ENCODE data around the gene PGC.

The PGC gene

GRCh38 chr6:41784581-41785171 lies 37.5 kb upstream of the PGC start:
- Histone ChIP-seq H3K27me3 (ENCODE audit: insufficient read depth, low read length) (peaks cover 52% of the 10 kb centered on the region), H3K36me3 (ENCODE audit: insufficient read depth, low read depth, low read length) (peaks cover 9% of the 10 kb centered on the region), H3K4me3 (ENCODE audit: low read length) (no peak overlapping the region), H3K9me3 (ENCODE audit: insufficient read depth, low read depth, low read length) (no peaks in the 10 kb centered on the region), H3K4me1 (ENCODE audit: insufficient read depth, low read length) (peaks cover 9% of the 10 kb centered on the region; the same call in 1 of the 2 replicates), H3K9ac (ENCODE audit: low read depth, low read length) (no peak overlapping the region), H3K27ac (ENCODE audit: low read length) (no peak overlapping the region)

GRCh38 chr6:41783106-41783780 lies 36.0 kb upstream of the PGC start:
- H3K27ac ChIP-seq (ENCODE audit: low read length) = no peak overlapping the region
- H3K4me3 ChIP-seq (ENCODE audit: low read length) = no peak overlapping the region
- H3K9ac ChIP-seq (ENCODE audit: low read depth, low read length) = no peak overlapping the region
- peaks cover 52% of the 10 kb centered on the region for H3K27me3 ChIP-seq (ENCODE audit: insufficient read depth, low read length)
- H3K4me1 ChIP-seq (ENCODE audit: insufficient read depth, low read length) = peaks cover 14% of the 10 kb centered on the region; the same call in 1 of the 2 replicates
- no peaks in the 10 kb centered on the region for H3K9me3 ChIP-seq (ENCODE audit: insufficient read depth, low read depth, low read length)
- no peaks in the 10 kb centered on the region for H3K36me3 ChIP-seq (ENCODE audit: insufficient read depth, low read depth, low read length)

DNA sequence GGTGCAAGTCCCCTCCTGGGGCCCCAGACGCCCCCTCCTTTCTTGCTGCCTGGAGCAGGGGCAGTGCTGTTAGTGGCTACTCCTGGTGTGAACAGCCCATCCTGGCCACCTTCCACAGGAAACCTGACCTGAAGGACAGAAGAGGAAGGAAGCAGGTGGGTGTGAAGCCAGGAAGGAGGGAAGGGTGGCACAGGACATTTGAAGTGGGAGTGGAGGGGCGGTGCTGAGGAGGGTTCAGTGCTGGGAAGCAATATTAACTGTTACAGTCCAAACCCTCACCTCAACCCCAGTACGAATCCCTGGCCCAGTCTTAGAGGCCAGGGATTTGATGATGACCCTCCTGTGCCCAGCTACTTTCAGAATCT lies 34.2 kb upstream of the PGC start:
- H3K4me1 ChIP-seq (ENCODE audit: insufficient read depth, low read length) = peaks cover 14% of the 10 kb centered on the region; the same call in 1 of the 2 replicates
- H3K9me3 ChIP-seq (ENCODE audit: insufficient read depth, low read depth, low read length) = no peaks in the 10 kb centered on the region
- no peak overlapping the region for H3K27ac ChIP-seq (ENCODE audit: low read length)
- peak overlapping the region; percentile 60; the same call in 1 of the 2 replicates for H3K9ac ChIP-seq (ENCODE audit: low read depth, low read length)
- peaks cover 52% of the 10 kb centered on the region for H3K27me3 ChIP-seq (ENCODE audit: insufficient read depth, low read length)
- H3K4me3 ChIP-seq (ENCODE audit: low read length) = peak overlapping the region; percentile 86; the same call in 1 of the 2 replicates
- H3K36me3 ChIP-seq (ENCODE audit: insufficient read depth, low read depth, low read length) = 0 out of 2 replicates have a peak, but pooled peaks cover 7% of the 10 kb centered on the region

GRCh38 chr6:41780551-41781365 lies 33.6 kb upstream of the PGC start, which contains the start of gene PRICKLE4:
Gene PRICKLE4 (plus strand): TSS chr6:41780782. CDS start chr6:41783474, 2,692 bp downstream.
- H3K27ac ChIP-seq (ENCODE audit: low read length) = no peak within 1 kb of the TSS
- H3K4me3 ChIP-seq (ENCODE audit: low read length) = peak within 1 kb of the TSS; percentile 86
- 0 out of 2 replicates have a peak, but pooled peaks cover 7% of the 10 kb centered on the region for H3K36me3 ChIP-seq (ENCODE audit: insufficient read depth, low read depth, low read length)
- H3K4me1 ChIP-seq (ENCODE audit: insufficient read depth, low read length) = peaks cover 14% of the 10 kb centered on the region; the same call in 1 of the 2 replicates
- H3K27me3 ChIP-seq (ENCODE audit: insufficient read depth, low read length) = peaks cover 48% of the 10 kb centered on the region
- no peaks in the 10 kb centered on the region for H3K9me3 ChIP-seq (ENCODE audit: insufficient read depth, low read depth, low read length)
- peak within 1 kb of the TSS; percentile 62; the same call in 1 of the 2 replicates for H3K9ac ChIP-seq (ENCODE audit: low read depth, low read length)

DNA sequence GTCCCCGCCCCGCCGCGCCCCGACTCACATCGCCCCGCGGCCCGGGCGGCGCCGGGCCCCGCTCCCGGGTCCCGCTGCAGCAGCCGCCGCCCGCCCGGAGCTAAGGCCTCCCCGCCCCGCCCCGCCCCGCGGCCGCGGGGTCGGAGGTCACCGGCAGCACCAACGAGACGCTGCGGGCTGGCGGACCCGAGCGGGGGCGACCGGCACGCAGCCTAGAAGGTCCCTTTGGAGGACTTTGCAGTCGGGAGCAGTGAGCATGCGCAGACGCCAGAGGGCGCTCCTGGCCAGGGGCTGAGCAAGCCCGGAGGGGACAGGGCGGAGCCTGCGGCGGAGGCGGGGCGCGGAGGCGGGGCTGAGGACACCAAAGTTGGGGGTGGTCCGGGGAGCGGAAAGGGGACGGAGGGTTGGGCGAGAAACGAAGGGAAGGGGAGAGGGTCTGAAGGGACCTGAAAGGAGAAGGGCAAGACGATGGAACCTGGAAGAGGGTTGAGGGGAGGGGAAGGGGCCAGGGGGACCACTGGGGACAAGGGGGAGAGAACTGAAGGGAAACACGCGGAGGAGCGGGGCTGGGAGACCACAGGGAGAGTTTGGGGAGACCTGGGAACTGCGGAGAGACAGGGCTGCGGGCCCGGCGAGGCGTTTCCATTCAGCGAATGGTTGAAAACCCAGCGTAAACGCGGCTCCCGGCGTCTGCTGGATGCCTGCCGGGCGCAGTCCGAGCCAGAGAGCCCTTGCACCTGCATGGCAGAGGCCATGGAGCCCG lies 32.8 kb upstream of the PGC start, which contains the start of gene FRS3:
Gene FRS3 (minus strand): TSS at position 113 of the 763 bp plus-strand sequence. CDS start 2,913 bp downstream, outside the sequence.
- Histone ChIP-seq H3K9me3 (ENCODE audit: insufficient read depth, low read depth, low read length) (no peaks in the 10 kb centered on the region), H3K4me3 (ENCODE audit: low read length) (peak within 1 kb of the TSS; percentile 86), H3K9ac (ENCODE audit: low read depth, low read length) (peak within 1 kb of the TSS; percentile 77; the same call in 1 of the 2 replicates), H3K27ac (ENCODE audit: low read length) (no peak within 1 kb of the TSS), H3K36me3 (ENCODE audit: insufficient read depth, low read depth, low read length) (peaks cover 11% of the 10 kb centered on the region; the same call in 1 of the 2 replicates), H3K4me1 (ENCODE audit: insufficient read depth, low read length) (peaks cover 11% of the 10 kb centered on the region; the same call in 1 of the 2 replicates), H3K27me3 (ENCODE audit: insufficient read depth, low read length) (peaks cover 40% of the 10 kb centered on the region)

DNA sequence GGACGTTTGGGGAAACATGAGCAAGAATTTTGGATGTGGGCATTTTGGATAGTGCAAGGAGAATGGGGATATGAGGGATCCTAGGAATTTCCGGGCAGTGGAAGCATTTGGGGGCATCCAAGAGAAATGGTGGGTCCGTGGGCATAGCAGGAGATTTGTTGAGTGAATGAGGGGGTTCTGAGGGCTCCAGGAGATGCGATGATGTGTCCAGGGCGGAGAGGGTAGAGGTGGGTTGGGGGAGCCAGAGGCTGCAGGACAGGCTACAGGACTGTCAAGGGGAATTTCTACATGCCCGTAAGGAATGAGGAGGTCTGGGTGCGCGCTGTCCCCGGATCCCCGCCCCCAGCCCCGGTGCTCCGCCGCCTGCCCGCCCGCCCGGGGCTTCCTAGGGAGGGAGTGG lies 32.1 kb upstream of the PGC start:
- Histone ChIP-seq H3K27me3 (ENCODE audit: insufficient read depth, low read length) (peaks cover 34% of the 10 kb centered on the region), H3K36me3 (ENCODE audit: insufficient read depth, low read depth, low read length) (peaks cover 17% of the 10 kb centered on the region), H3K27ac (ENCODE audit: low read length) (no peak overlapping the region), H3K9ac (ENCODE audit: low read depth, low read length) (peak overlapping the region; percentile 77; the same call in 1 of the 2 replicates), H3K9me3 (ENCODE audit: insufficient read depth, low read depth, low read length) (no peaks in the 10 kb centered on the region), H3K4me1 (ENCODE audit: insufficient read depth, low read length) (peaks cover 11% of the 10 kb centered on the region; the same call in 1 of the 2 replicates), H3K4me3 (ENCODE audit: low read length) (peak overlapping the region; percentile 85)

GRCh38 chr6:41778895-41779294 lies 31.7 kb upstream of the PGC start:
- Histone ChIP-seq H3K27me3 (ENCODE audit: insufficient read depth, low read length) (peaks cover 30% of the 10 kb centered on the region), H3K9me3 (ENCODE audit: insufficient read depth, low read depth, low read length) (no peaks in the 10 kb centered on the region), H3K4me1 (ENCODE audit: insufficient read depth, low read length) (peaks cover 11% of the 10 kb centered on the region; the same call in 1 of the 2 replicates), H3K27ac (ENCODE audit: low read length) (no peak overlapping the region), H3K9ac (ENCODE audit: low read depth, low read length) (peak overlapping the region; percentile 77; the same call in 1 of the 2 replicates), H3K36me3 (ENCODE audit: insufficient read depth, low read depth, low read length) (peaks cover 20% of the 10 kb centered on the region), H3K4me3 (ENCODE audit: low read length) (peak overlapping the region; percentile 85)

DNA sequence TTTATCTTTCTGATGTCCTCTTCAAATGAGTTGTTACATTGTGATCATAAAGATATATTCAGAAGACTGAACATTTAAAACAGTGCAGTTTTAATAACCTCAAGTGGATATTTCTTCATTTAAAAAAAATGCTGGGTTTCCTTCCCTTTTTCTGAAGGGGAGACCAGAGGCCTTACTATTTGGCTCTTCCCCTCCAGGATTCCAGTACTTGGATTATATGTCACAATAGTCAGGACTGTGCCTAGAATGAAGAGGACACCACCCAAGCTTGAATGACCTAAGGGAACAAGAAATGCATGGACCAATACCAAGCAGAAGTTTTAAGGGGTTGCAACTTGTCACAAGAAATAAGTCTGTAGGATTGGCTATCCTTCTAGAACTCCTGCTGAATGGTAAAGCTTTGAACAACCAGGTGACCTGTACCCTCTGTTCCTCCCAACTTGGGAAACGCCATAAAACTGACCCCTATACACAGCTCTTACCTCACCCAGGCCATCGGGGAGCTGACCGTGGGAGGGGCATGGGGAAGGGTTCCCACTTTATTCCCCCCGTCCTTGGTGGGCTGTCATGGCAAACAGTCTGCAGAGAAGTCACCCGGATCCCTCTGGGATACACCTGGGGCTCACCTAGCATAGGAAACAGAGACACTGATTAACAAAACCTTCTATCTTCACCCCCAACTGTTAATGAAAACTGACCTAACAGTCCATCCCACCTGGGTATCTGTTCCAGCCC lies 30.5 kb upstream of the PGC start:
- no peak overlapping the region for H3K27ac ChIP-seq (ENCODE audit: low read length)
- no peak overlapping the region for H3K9ac ChIP-seq (ENCODE audit: low read depth, low read length)
- peaks cover 18% of the 10 kb centered on the region for H3K27me3 ChIP-seq (ENCODE audit: insufficient read depth, low read length)
- no peak overlapping the region for H3K4me3 ChIP-seq (ENCODE audit: low read length)
- H3K9me3 ChIP-seq (ENCODE audit: insufficient read depth, low read depth, low read length) = no peaks in the 10 kb centered on the region
- peaks cover 21% of the 10 kb centered on the region for H3K36me3 ChIP-seq (ENCODE audit: insufficient read depth, low read depth, low read length)
- H3K4me1 ChIP-seq (ENCODE audit: insufficient read depth, low read length) = peaks cover 11% of the 10 kb centered on the region; the same call in 1 of the 2 replicates

DNA sequence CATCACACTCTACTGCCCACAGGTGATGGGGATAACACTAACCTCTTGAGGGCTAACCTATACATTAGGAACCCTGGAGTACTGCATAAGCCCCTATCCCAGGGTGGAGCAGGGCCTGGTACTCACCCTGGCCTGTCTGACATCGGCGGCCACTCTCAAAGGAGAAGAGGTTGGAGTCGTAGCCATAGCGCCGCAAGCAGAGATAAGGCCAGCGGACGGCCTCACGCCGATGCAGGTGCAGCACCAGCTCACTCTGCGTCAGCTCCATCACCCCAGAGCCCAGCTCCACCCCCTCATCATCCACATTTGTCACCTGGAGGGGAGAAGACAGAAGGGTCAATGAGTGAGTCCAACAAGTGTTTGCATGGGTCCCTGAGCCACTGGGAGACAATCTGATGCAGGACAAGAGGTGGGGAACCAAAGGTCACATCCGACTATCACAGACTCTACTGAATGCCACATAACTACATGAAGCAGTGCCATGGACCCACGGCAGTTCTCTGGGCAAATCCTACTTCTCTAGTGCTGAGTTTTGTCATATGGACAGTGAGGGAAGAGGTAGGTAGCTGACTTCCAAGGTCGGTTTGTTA lies 28.2 kb upstream of the PGC start:
- Histone ChIP-seq H3K27ac (ENCODE audit: low read length) (no peak overlapping the region), H3K4me3 (ENCODE audit: low read length) (no peak overlapping the region), H3K9me3 (ENCODE audit: insufficient read depth, low read depth, low read length) (no peaks in the 10 kb centered on the region), H3K27me3 (ENCODE audit: insufficient read depth, low read length) (no peaks in the 10 kb centered on the region; the same call in 1 of the 2 replicates), H3K36me3 (ENCODE audit: insufficient read depth, low read depth, low read length) (peaks cover 27% of the 10 kb centered on the region), H3K9ac (ENCODE audit: low read depth, low read length) (no peak overlapping the region), H3K4me1 (ENCODE audit: insufficient read depth, low read length) (peaks cover 5% of the 10 kb centered on the region; the same call in 1 of the 2 replicates)

DNA sequence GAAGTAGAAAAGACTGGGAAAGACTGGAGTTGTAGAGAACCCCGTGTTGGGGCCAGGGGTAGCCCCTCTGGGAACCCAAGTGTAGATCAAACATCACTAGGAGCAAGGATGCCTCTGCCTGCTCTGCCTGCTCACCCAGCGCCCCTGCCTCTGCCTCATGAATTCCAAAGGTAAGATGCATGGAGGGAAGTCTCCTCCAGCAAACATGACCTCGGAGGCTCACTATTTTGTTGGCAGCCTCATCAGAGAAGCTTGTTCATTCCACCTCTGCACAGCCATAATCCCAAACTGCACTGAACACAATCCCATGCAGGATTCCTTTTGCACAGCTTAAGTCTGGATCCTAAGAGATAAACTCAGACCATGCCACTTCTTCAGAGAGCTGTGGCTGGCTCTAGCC lies 27.6 kb upstream of the PGC start:
- Histone ChIP-seq H3K4me3 (ENCODE audit: low read length) (no peak overlapping the region), H3K9me3 (ENCODE audit: insufficient read depth, low read depth, low read length) (no peaks in the 10 kb centered on the region), H3K9ac (ENCODE audit: low read depth, low read length) (no peak overlapping the region), H3K27ac (ENCODE audit: low read length) (no peak overlapping the region), H3K36me3 (ENCODE audit: insufficient read depth, low read depth, low read length) (peaks cover 27% of the 10 kb centered on the region), H3K27me3 (ENCODE audit: insufficient read depth, low read length) (no peaks in the 10 kb centered on the region; the same call in 1 of the 2 replicates), H3K4me1 (ENCODE audit: insufficient read depth, low read length) (peaks cover 5% of the 10 kb centered on the region; the same call in 1 of the 2 replicates)
